Astrocyte of the hippocampus (primary cell): Measurements from ENCODE around the gene GPN1.
"Not testable (repeated sequence)": the region's sequence is repeated elsewhere in the genome, so short reads cannot be mapped to it uniquely, and the experiment has no call there.

Experiments
- DNase-seq: peaks from one replicate; pipeline ENCODE4 v3.0.0; 2011; ENCODE audit warnings: low read depth, low spot score

The GPN1 gene

GRCh38 chr2:27628767-27629709 lies at the start of gene GPN1, which contains the start of gene CCDC121:
Gene GPN1, plus strand, starts transcription at chr2:27629050. Its CDS starts 9 bp downstream, at chr2:27629059.
Gene CCDC121, minus strand, starts transcription at chr2:27629012. Its CDS starts 1,213 bp downstream, at chr2:27627799.
- DNase-seq: peak; percentile 98

- no peak for DNase-seq
Measured at GRCh38 chr2:27581417-27582128, 47.3 kb upstream of the GPN1 start.

GRCh38 chr2:27582129-27582694 lies 46.6 kb upstream of the GPN1 start:
- DNase-seq: no peak

GRCh38 chr2:27582695-27583389 lies 46.0 kb upstream of the GPN1 start, which contains the start of gene ZNF512:
Gene ZNF512, plus strand, starts transcription at chr2:27583042. Its CDS starts 71 bp downstream, at chr2:27583113.
- DNase-seq: peak; percentile 96

GRCh38 chr2:27583390-27583915 lies 45.4 kb upstream of the GPN1 start:
- peak; percentile 26 for DNase-seq

- no peak for DNase-seq
Measured at GRCh38 chr2:27584597-27584996, 44.3 kb upstream of the GPN1 start.

- DNase-seq: no peak
Measured at GRCh38 chr2:27587025-27587424, 41.8 kb upstream of the GPN1 start.

GRCh38 chr2:27588308-27588707 lies 40.5 kb upstream of the GPN1 start:
- no peak for DNase-seq

GRCh38 chr2:27591745-27592144 lies 37.1 kb upstream of the GPN1 start:
- no peak for DNase-seq

GRCh38 chr2:27593240-27593639 lies 35.6 kb upstream of the GPN1 start:
- DNase-seq: no peak

- not testable (repeated sequence) for DNase-seq
Measured at GRCh38 chr2:27594020-27594703, 34.7 kb upstream of the GPN1 start.

- DNase-seq: not testable (repeated sequence)
Measured at GRCh38 chr2:27595412-27595811, 33.4 kb upstream of the GPN1 start.

GRCh38 chr2:27596627-27597026 lies 32.2 kb upstream of the GPN1 start:
- DNase-seq: no peak

- DNase-seq: peak; percentile 49
Measured at GRCh38 chr2:27606611-27607010, 22.2 kb upstream of the GPN1 start.

GRCh38 chr2:27613985-27614384 lies 14.9 kb upstream of the GPN1 start:
- DNase-seq: no peak

- no peak for DNase-seq
Measured at GRCh38 chr2:27615316-27615715, 13.5 kb upstream of the GPN1 start.

- no peak for DNase-seq
Measured at GRCh38 chr2:27621524-27621923, 7.3 kb upstream of the GPN1 start.

GRCh38 chr2:27622921-27623384 lies 5.9 kb upstream of the GPN1 start:
- DNase-seq: peak; percentile 93

GRCh38 chr2:27624943-27625342 lies 3.9 kb upstream of the GPN1 start:
- DNase-seq: no peak

- DNase-seq: not testable (repeated sequence)
Measured at GRCh38 chr2:27626323-27626722, 2.5 kb upstream of the GPN1 start.
